ENCODE measurements around the gene SELP. TPM values are rescaled to one million over a fixed set of nuclear protein-coding genes. Genes with fewer than 3 reads are reported as not detected.

SELP gene
- total and polyA plus RNA-seq, 2 of the 13 experiments (the other 11 are each of a cell fraction or from before 2014, with no cell fraction given) = 0.11 TPM; not detected in 1

DNA sequence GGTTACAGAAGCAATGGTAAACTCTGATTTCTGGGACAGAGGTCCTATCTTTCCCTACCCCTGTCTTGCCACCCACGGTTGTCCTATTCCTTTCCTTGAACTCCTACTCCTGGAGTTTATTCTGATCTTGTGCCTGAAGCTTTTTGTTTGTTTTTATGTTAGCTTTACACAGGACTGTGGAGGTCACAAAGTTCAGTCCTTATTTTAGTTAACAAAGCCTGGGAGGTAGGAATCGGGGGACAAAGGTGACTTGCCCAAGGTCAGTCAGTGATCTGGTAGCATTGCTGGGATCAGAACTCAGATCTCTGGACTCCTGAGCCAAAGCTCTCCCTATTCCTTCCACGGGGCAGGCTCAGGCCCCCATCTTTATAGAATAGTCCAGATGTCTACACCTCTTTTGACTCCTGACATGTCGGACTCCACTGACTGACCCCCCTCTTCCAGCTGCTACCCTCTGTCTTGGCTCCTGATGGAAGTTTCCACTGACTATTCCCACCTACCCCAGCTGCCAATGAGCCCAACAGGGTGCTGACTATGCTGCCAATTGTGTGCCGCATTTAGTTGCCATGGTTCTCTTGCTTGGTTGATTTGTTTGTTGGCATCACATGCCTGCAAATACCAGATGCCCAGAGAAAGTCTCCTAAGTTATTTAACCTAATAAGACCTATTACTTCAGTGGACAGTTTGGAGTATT, 53.5 kb downstream of the SELP start (continued):
- TF ChIP-seq ZNF609 (CRISPR knock-in tag; IDR thresholded peaks at IDR 0.05; ENCODE audit: borderline replicate concordance) = no peak; the same call in 1 of the 2 replicates
- peak; percentile 81 for TF ChIP-seq HDAC2 (CRISPR knock-in tag; IDR thresholded peaks at IDR 0.05)
- TF ChIP-seq BHLHE40 (IDR thresholded peaks at IDR 0.05; ENCODE audit: low read length) = no peak
- no peak for TF ChIP-seq ZNF550 (CRISPR knock-in tag; IDR thresholded peaks at IDR 0.05; ENCODE audit: borderline replicate concordance)
- TF ChIP-seq ZNF562 (CRISPR knock-in tag; IDR thresholded peaks at IDR 0.05; ENCODE audit: borderline replicate concordance) = no peak
- TF ChIP-seq TCF7 (IDR thresholded peaks at IDR 0.05; ENCODE audit: low read depth) = peak; percentile 22; the same call in 1 of the 2 replicates
- TF ChIP-seq FOXK1 (CRISPR knock-in tag; IDR thresholded peaks at IDR 0.05; ENCODE audit: borderline replicate concordance, low read depth) = peak; percentile 48; the same call in 1 of the 2 replicates
- no peak for TF ChIP-seq TCF7L2 (IDR thresholded peaks at IDR 0.05; ENCODE audit: low read depth, low read length)
- TF ChIP-seq KDM2A (CRISPR knock-in tag; IDR thresholded peaks at IDR 0.05; ENCODE audit: borderline replicate concordance, low read depth) = no peak
- TF ChIP-seq SNAI1 (CRISPR knock-in tag; IDR thresholded peaks at IDR 0.05; ENCODE audit: borderline replicate concordance) = no peak
- TF ChIP-seq ZGPAT (CRISPR knock-in tag; IDR thresholded peaks at IDR 0.05) = no peak; the same call in 1 of the 2 replicates
- no peak for TF ChIP-seq ZNF318 (CRISPR knock-in tag; IDR thresholded peaks at IDR 0.05)

All from HepG2 (cell line).